ENCODE measurements around the gene BORCS5.

Gene BORCS5

DNA sequence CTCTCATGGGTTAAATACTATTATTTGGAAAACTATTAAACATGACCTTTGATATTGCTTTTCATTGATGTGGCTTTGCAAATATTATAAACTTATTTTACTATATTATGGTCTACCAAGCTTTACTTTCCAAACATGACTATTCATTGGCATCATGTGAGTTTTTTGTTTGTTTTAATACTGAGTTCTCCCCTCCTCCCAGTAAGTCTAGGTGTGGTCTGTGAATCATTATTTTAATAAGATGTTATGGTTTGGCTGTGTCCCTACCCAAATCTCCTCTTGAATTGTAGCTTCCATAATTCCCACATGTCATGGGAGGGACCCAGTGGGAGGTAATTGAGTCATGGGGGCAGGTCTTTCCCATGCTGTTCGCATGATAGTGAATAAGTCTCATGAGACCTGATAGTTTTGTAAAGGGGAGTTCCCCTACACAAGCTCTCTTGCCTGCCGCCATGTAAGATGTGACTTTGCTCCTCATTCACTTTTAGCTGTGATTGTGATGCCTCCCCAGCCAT lies 80.0 kb downstream of the BORCS5 start:
- no peak for FAIRE-seq

DNA sequence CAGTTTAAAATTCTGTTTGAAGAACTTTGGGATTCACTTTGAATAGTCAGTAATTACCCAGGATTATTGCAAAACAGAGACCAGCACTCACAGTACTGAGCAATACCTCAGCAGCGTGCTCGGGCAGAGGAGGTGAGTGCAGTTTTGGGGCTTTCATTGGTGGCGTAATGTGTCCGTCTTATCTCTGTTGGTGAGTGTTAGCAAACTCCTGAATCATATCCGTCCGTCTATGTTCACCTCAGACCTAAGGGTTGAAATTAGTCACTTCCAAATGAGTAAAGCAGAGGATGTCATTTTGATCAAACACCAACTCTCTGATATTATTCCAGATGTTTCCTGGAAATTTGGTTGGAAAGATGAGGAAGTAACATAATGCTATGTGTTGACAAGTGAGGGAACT lies 82.8 kb downstream of the BORCS5 start:
- FAIRE-seq = no peak

DNA sequence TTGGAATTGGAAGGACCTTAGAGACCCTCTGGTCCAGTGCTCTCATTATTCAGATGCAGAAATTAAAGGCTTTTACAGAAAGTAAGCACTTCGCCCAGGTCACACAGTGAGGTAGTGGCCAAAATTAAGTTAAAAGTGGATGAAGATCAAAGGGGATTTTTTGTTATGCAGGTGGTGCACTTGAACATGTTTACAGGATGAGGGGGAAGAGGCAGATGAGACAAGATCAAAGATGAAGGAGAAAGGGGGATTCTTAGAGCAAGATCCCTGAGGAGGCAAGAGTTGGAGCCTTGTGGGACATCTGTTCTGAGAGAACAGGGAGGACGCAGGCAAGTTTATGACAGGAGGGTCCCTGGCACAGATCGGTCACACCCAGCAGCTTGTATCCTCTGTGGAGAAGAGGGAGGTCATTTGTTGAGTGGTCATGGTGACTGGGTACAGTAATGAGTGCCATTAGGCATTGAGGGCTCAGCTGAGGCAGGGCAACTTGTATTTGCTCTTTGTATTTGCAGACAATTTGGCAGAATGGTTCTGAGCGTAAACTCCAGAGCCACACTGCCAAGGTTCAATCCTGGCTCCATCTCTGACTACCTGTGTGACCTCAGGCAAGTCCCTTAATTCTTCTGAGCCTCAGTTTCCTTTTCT lies 84.0 kb downstream of the BORCS5 start:
- FAIRE-seq = no peak

DNA sequence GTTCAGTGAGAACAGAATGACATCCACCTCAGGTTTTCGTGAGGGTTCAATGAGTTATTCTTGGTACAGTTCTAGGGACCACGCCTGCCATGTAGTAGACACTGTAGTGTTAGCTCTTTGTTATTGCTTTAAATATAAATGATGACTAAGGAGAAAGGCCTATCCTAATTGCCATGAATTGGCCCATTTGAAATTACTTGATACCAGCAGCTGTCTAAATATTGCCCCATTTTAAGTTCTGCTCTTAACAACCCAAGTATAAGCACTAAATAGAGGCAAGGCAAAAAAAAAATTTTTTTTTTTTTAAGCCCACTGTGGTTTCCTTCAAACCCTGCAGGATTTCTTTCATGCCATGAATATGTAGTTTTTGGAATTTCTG lies 84.5 kb downstream of the BORCS5 start:
- FAIRE-seq = no peak

DNA sequence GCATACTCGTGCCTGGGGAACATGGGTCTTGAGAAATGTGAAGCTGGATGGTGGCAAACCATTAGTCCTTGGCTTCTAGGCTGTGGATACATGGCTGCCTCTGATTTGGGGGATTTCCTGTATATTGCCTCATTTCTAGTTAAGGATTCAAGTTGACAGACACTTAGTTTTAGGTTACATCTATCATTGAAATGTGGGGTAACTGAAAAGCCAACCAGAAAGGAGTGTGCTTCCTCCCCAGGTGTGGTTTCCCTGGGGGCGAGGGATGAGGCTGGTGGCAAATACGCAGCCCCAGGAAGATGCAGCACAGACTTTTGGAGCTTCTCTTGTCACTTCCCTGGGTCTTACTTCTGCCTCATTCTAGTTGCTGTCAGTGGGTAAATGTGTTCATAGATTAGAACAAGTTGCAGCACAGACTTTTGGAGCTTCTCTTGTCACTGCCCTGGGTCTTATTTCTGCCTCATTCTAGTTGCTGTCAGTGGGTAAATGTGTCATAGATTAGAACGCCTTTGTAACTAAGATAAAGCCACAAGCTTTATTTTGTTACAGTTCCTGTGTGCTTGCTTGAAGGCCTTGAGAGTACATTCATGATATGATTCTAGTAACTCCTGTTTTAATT lies 85.1 kb downstream of the BORCS5 start:
- FAIRE-seq = no peak

DNA sequence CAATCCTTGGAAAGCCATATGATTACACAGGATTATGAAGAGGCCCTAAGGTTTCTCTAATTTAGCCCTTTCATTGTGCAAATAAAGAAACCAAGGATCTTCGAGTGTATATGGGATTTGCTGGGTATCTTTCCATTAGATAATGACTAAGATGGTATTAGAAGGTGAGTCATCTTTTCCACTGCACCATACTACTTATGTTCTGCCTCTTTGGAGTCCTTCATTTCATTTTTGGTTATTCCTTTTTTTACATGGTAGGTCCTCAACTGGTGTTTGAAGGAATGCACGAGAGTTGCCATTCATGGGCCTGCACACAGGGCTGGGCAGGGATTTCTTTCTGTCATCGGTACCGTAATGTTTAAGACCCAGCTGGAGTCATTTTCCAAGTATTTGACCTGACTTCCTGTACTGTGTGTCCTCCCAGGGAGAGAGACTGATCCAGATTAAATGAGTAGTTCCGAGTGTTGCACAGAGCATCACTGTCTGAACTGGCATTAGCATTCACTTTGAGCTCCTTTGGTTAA lies 85.7 kb downstream of the BORCS5 start:
- FAIRE-seq = no peak

DNA sequence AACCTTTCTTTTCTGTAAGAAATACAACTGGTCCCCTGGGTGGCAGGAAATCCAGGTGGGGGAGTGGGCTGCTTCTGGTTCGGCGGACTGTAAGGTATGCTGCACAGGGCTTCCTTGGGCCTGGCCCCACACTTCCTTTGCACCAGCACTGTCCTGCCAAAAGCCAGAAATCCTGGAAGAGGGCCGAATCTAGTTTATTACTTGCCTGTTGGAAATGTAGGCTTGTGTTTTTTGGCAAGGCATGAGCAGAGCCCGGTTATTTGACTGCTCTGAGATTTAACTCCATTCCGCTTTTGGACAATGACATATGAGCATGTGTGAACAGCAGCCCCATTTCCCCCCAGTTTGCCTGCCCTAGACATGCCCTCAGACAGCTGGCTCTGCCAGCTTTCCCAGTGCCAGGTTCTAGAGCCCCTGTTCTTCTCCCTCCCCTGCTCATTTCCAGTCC lies 86.6 kb downstream of the BORCS5 start:
- FAIRE-seq = no peak

DNA sequence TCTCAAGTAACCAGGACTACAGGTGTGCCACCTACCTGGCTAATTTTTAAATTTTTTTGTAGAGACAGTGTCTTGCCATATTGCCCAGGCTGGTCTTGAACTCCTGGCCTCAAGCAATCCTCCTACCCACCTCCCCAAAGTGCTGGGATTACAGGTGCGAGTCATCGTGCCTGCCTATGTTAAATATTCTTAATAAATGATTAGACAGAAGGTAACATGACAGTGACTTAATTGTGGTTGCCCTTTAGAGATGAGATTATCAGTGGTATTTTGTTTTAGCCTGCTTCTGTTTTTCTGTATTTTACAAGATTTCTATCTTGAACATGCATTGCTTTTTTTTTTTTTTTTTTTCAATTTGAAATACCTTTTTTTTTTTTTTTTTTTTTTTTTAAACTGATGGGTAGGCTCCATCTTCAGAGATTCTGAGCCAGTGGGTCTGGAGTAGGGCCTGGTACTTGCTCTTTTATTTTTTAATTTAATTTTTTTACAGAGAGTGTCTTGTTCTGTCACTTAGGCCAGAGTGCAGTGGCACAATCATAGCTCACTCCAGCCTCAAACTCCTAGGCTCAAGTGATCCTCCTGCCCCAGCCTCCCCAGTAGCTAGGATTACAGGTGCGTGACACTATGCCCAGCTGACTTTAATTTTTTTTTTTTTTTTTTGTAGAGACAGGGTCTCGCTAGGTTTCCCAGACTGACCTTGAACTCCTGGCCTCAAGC lies 88.4 kb downstream of the BORCS5 start:
- FAIRE-seq = no peak

DNA sequence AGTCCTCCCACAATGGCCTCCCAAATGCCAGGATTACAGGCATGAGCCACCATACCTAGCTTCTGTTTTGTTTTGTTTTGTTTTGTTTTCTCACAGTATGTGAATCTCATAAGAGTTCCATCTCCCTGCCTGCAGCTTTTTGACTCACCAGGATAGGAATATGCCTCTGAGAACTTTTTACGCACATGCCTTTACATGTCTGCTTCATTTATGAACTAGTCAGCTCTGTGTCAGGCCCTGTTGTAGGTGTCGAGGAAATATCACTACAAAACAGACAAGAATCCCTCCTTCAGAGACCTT lies 89.0 kb downstream of the BORCS5 start:
- FAIRE-seq = no peak

DNA sequence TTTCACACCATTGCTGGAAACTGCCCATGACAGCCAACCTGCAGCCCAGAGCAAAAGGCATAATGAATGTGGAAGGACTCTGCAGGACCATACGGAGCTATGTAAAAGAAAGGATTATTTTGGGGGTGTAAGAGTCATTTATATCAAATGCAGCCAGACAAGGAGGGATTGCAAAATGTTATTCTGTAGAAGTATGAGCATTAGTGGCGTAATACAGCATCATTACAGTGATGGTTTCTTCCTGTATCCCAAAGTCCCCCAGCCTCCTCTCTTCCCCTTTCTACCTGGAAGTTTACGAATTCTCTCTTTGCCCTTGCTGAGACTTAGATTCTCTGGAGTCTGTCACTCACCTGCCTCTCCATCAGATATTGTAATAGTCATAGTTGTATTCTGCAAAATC lies 89.9 kb downstream of the BORCS5 start:
- FAIRE-seq = no peak

DNA sequence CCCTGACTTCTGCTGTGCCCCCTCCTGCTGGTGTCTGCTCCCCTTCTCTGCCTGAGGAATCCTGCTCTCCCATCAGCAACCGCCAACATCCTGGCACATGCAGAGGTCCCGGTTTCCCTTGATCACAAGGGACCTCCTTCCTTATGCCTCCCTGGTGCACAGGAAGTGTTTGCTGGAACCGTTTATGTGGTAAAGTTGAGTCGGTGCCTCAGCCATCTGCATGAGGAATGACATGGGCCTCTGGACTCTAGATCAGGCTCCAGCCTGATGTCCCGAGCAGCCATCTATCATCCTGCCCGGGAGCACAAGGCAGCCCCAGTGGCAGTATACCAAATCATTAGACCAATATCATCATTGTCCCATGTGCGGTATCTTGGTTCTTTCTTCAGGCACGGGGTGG lies 90.4 kb downstream of the BORCS5 start:
- no peak for FAIRE-seq

DNA sequence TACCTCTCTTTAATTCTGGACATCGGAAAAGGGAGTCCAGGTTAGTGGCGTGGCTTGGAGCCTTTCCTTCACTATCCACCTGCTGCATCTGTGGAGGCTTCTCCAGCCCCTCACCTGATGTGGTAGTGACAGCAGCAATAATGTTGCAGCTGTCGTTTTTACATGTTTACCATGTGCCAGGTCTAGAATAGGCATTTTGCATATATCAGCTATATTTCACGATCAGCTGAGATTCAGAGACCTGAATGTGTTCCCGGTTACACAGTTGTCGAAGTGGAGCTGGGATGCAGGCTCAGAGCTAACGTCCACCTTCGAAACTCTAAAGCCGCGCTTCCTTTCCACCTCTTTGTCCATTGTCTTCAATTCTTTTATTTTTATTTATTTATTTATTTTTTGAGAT lies 91.0 kb downstream of the BORCS5 start:
- no peak for FAIRE-seq

DNA sequence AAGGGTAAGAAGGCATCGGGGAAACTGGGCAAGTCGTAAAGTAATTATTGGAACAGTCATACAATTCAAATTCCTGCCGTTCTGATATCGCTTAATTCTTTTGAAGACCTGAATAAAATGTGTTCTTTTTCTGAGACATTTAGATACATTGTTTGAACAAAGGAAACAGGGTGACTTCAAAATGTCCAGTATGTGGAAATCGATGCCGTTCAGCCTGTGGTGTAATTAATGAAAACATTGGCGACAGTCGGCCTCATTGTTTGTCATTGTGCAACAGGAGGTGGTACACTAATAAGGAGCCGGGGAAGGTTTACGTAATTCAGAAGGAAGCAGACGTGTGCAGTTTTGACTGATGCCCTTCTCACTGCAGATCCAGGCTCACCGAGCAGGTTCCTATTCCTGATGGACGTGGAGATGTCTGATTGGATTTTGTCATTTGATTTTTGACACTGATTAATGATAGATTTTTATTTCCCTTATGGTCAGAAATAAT lies 92.7 kb downstream of the BORCS5 start:
- FAIRE-seq = no peak

DNA sequence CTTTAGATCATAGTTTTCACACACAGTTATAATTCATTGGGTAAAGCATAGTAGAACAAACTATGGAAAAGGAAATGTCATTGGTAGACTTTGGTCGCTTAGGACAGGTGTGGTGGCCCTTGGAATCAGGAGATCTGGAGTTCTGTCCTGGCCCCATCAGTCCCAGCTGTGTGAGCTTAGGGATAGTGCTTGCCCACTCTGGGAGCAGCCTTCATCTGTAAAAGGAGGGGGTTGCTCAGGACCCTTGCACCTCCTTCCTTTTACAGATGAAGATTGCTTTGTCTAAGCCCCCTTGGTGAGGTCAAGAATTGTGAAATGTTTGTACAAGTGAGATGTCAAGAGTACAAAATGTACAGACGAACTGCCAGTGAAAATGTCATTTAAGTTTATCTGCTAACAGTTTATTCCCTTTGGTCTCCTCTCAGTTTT lies 93.2 kb downstream of the BORCS5 start:
- FAIRE-seq = no peak

DNA sequence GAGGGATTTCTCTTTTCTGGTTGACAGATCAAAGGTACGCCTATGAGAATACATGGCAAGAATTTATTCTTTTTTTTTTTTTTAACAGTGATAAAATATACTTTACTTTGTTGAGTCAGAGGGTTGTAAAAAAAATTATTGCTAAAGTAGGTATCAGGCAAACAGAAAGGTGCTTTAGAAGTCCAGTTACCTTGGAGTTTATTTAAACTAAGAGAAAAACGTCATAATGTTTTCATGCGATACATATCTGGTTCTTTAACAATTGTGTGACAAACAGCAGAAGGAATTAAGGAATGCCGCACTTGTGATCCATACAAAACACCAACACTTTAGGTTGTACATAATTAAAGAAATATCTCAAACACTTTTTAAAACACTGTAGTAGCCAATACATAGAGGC lies 94.2 kb downstream of the BORCS5 start:
- no peak for FAIRE-seq

DNA sequence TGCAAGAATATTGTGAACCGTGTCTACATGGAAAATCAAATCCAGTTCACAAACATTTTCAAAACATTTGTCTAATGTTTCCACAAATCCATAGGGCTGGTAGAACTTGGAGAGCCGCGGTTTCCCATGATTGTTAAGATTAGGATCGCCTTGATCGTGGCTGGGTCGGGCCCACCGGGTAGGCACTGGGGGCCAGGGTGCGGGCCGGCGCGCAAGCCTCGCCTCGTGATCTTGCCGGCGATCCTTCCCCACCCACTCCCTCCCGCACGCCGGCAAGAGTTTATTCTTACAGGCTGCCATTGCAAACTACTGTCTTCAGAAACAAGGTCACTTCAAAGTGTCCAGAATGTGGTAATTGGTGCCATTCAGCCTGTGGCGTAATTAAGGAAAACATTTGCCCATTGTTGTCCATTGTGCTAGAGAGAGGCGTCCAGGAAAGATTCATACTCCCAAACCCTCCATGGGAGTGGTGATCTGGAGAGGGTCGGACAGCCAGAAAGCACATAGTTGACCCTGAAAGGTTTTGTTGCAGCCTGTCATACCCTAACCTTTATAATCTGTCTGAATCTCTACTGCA lies 95.5 kb downstream of the BORCS5 start:
- no peak for FAIRE-seq

DNA sequence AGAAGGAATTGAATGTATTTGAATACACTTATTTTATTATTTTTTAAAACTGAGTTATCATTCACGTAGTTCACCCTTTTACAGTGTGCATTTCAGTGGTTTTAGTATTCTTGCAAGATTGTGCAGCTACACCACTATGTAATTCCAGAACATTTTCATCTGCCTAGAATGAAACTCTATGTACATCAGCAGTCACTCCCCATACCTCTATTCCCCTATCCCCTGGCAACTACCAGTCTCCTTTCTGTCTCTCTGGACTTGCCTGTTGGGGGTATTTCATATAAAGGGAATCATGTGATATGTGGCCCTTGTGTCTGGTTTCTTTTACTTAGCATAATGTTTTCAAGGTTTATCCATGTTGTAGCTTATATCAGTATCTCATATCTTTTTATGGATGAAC lies 96.8 kb downstream of the BORCS5 start:
- no peak for FAIRE-seq

DNA sequence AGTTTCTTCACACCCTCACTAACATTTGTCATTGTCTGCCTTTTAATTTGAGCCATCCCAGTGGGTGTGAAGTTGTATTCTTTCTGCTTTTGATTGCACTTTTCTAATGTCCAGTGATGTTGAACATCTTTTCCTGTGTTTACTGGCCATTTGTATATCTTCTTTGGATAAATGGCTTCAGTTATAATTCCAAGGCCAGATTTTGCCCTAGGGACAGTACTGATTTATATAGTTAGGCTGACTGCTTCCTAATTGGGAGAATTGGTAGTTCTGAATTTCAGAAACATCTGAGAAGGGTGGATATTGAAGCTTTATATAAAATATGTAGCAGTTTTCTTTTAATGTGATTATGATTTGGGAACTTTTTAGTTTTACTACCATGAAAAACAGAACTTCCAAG lies 97.4 kb downstream of the BORCS5 start:
- no peak for FAIRE-seq

DNA sequence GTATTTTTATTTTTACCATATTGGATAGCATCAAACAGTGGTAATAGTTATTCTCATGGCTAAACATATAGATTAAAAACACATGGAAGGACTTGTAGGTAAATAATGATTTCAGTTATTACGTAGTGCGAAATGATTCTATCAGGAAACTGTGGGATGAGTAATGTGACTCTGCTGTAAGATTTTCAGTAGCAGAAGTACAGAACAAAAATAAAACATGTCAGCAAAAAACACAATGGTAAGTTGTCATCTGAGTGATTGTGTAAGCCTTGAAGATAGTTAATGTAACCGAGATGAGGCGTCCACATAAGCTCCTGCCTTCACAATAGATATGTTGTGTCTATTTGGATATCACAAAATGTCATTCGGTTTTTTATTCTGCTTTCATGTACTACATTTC lies 99.8 kb downstream of the BORCS5 start:
- FAIRE-seq = no peak

DNA sequence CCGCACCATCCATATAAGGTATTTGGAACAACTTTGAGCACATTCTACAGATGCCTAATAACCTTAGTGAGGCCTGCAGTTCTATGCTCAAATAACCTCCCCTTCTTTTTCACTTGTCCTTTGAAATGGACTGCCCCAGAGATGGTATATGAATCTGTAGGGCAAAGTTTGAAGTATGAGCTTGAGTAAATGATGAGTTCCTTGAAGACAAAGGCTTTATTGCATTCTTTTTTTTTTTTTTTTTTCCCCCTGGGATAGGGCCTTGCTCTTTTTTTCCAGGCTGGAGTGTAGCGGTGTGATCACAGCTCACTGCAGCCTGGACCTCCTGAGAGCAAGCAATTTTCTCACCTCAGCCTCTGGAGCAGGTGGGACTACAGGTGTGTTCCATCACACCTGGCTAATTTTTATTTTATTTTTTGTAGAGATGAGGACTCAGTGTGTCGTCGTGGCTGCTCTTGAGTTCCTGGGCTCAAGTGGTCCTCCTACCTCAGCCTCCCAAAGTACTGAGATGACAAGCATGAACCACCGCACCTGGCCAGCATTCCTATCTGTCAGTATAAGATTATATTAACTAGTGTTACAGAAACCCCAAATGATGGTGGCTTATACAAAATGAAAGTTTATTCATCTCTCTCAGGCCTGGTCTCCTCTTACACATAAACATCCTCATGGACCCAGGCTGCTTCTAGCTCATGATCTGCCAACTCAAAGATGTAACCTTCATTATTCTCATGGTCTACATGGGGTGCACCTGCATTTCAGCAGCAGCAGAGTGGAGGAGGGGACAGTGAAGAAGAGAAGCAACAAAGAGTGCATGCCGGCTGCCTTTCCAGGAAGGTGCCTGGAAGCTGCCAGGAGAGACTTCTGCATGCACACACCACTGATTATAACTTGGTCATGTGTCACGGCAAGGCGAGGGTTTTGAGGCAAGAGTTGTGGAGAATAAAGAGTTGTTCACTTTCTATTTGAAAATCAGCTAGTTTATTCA lies 104.4 kb downstream of the BORCS5 start:
- no peak for FAIRE-seq

DNA sequence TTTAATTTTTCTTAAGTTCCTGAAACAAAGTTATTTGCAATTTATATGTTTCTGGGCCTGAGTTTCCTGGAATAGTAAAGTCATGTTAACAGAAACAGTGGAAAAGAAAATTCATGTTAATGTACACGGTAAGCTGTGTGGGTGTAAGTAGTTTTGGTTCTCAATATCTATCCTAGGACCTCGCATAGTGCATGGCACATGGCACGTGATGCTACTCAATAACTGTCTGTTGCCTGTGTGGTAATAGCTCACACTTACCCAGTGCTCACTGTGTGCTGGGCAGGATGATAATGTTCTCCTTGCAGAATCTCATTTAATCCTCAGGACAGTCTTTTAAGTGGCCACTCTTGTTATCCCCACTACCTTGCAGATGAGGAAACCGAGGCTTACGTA lies 105.0 kb downstream of the BORCS5 start:
- no peak for FAIRE-seq

DNA sequence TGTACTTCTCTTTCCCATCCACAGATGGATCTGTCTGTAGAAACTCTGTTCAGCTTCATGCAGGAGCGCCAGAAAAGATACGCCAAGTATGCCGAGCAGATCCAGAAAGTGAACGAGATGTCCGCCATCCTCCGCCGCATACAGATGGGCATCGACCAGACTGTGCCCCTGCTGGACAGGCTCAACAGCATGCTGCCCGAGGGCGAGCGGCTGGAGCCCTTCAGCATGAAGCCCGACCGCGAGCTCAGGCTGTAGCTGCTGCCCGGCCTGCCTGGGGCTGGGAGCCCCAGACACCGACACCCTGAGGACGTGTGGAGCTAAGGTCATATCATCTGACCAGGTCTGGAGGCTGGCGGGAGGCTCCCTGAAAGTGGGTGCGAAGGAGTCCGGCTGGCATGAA lies 108.6 kb downstream of the BORCS5 start:
- FAIRE-seq = no peak
